Activated CD8-positive, alpha-beta memory T cell treated with anti-CD3 and anti-CD28 coated beads, Interleukin-2, amount 50 U/mL, for 48 hours (primary cell): Measurements from ENCODE around the gene RIN2.
"Not testable (repeated sequence)": the region's sequence is repeated elsewhere in the genome, so short reads cannot be mapped to it uniquely, and the experiment has no call there.

Experiments
- DNase-seq: peaks from one replicate; pipeline ENCODE4 v3.0.0-alpha.2; 2020

RIN2 gene

GRCh38 chr20:19789446-19789845 lies 31.4 kb downstream of the RIN2 start:
- no peak for DNase-seq

- no peak for DNase-seq
These were observed 33.8 kb downstream of the RIN2 start for GRCh38 chr20:19791887-19792286.

- no peak for DNase-seq
These were observed 35.7 kb downstream of the RIN2 start for GRCh38 chr20:19793716-19794115.

GRCh38 chr20:19794941-19795340 lies 36.9 kb downstream of the RIN2 start:
- DNase-seq, result no peak

GRCh38 chr20:19799325-19799724 lies 41.3 kb downstream of the RIN2 start:
- no peak for DNase-seq

- no peak for DNase-seq
These were observed 44.0 kb downstream of the RIN2 start for GRCh38 chr20:19802099-19802491.

GRCh38 chr20:19802492-19803158 lies 44.6 kb downstream of the RIN2 start:
- DNase-seq, result no peak

GRCh38 chr20:19806276-19806675 lies 48.2 kb downstream of the RIN2 start:
- DNase-seq, result not testable (repeated sequence)

GRCh38 chr20:19806806-19807190 lies 48.7 kb downstream of the RIN2 start:
- DNase-seq, result no peak

GRCh38 chr20:19807191-19807945 lies 49.3 kb downstream of the RIN2 start:
- DNase-seq, result no peak
